Activated effector memory CD4-positive, alpha-beta T cell treated with anti-CD3 and anti-CD28 coated beads, Interleukin-2, amount 50 U/mL, for 16 hours (primary cell): Measurements from ENCODE around the gene KRTDAP.

Experiments used
- DNase-seq: peaks from one replicate; pipeline ENCODE4 v3.0.0-alpha.2; 2020

The KRTDAP gene

DNA sequence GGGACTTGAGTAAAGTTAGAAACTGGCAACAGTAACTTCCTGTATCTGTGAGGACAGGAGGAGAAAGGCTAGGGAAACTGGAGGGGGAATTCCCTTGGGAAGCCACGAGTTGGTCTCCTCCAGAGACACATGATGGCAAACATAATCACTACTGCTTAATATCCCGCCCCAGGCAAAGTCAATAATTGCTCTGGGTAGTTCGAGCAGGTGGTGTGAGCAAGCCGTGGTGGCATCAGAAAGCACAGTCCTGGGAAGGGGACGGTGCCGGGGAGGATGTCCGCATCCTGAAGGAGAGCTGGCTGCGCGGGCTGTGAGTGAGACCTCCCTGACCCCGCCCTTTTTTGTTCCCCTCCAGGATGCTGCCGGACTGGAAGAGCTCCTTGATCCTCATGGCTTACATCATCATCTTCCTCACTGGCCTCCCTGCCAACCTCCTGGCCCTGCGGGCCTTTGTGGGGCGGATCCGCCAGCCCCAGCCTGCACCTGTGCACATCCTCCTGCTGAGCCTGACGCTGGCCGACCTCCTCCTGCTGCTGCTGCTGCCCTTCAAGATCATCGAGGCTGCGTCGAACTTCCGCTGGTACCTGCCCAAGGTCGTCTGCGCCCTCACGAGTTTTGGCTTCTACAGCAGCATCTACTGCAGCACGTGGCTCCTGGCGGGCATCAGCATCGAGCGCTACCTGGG, 40.8 kb downstream of the KRTDAP start:
- no peak for DNase-seq

GRCh38 chr19:35447606-35448469, 42.4 kb downstream of the KRTDAP start, which contains the start of gene FFAR2:
TSS of gene FFAR2 (plus strand) at chr19:35448257. CDS start at chr19:35449715, 1,458 bp downstream.
- DNase-seq, result no peak

- DNase-seq, result no peak
These were observed 44.3 kb downstream of the KRTDAP start for GRCh38 chr19:35445826-35446593.

GRCh38 chr19:35444735-35445134, 45.5 kb downstream of the KRTDAP start:
- DNase-seq, result no peak

DNA sequence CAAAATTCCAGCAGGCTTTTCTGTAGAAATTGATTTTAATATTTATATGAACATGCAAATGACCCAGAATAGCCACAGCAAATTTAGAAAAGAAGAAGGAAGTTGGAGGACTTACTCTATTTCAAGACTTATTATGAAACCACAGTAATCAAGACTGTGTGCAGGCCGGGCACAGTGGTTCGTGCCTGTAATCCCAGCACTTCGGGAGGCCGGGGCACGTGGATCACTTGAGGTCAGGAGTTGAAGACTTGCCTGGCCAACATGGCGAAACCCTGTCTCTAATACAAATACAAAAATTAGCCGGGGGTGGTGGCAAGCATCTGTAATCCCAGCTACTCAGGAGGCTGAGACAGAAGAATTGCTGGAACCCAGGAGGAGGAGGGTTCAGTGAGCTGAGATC, 48.2 kb downstream of the KRTDAP start:
- no peak for DNase-seq

DNA sequence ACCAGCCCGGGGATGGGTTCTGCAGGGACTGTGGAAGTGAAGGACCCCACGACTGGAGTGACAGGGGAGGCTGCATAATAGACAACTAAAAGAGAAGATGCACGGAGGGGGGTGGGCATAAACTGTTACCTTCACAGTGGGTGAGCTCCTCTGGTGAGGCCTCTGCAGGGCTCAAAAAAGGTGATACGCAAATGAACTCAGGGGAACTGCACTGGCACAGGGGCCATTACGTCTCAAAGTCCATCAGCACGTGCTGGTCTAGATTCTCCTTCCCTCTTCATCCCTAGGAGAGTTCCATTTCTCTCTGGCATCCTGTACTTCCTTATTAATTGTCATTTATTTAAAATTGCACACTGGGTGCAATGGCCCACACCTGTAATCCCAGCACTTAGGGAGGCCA, 50.3 kb downstream of the KRTDAP start:
- DNase-seq, result no peak

- no peak for DNase-seq
These were observed 51.7 kb downstream of the KRTDAP start for GRCh38 chr19:35438527-35438926.

DNA sequence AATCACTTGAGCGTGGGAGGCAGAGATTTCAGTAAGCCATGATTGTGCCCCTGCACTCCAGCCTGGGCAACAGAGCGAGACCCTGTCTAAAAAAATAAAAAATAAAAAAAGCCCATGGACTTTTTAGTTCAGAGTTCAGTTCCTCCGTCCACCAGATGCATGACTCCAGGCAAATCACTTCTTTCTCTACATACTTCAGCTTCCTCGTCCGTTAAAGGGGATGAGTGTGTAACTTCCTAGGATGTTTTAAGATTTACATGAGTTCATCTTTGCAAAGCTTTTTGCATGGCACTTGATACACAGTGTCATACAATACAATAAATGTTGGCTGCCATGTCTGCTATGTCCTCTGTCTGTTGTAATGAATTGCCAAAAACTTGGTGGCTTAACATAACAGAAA, 52.2 kb downstream of the KRTDAP start:
- DNase-seq, result no peak

DNA sequence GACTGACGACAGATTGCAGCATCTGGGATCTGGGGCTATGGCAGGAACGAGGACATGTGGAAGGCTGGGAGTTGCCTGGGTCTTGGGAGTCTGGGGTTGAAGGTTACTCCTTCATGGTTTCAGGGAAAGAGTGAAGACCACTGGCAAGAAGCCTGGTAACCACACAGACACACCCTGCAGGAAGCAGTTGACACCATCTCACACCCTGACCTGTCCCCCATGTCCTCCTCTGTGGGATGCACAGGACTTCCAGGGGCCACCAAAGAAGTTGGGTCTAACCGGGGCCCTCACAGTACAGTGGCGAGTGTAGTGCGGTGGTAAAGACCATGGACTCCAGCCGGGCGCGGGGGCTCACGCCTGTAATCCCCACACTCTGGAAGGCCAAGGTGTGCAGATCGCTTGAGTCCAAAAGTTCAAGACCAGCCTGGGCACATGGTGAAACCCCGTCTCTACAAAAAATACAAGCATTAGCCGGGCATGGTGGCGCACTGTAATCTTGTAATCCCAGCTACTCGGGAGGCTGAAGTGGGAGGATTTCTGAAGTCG, 52.8 kb downstream of the KRTDAP start:
- no peak for DNase-seq
